Activated naive CD8-positive, alpha-beta T cell treated with anti-CD3 and anti-CD28 coated beads, Interleukin-2, amount 10 ng/mL, durations not matched to agents 7 days and 5 days (primary cell): ENCODE data around the gene FAM13B. TPM values are rescaled to one million over a fixed set of nuclear protein-coding genes. Genes with fewer than 3 reads are reported as not detected.
"Not testable (repeated sequence)": the region's sequence is repeated elsewhere in the genome, so short reads cannot be mapped to it uniquely, and the experiment has no call there.

Experiments
- ATAC-seq: fragments of 150-1000 bp; cut with Tn5 transposase; one replicate; pipeline ENCODE4 v1.10.0; 2021; ENCODE audit warnings: low read depth, moderate library complexity
- POLR2A ChIA-PET: fragments of 350-600 bp; sonication (Branson Sonifier 250); formaldehyde crosslinking; loops from one replicate; lab custom pipeline; 2021; ENCODE audit warnings: antibody characterized with exemption; lab: Charles Lee
- DNase-seq: peaks from one replicate; pipeline ENCODE4 v3.0.0; 2021
- H3K27ac Mint-ChIP-seq: one replicate; pipeline ENCODE4 v1.8.0; 2022; ENCODE audit warnings: mild to moderate bottlenecking, mixed read lengths
- H3K27me3 Mint-ChIP-seq: one replicate; pipeline ENCODE4 v1.8.0; 2022; ENCODE audit warnings: mild to moderate bottlenecking, moderate library complexity, mixed read lengths
- H3K36me3 Mint-ChIP-seq: one replicate; pipeline ENCODE4 v1.8.0; 2021; ENCODE audit warnings: mild to moderate bottlenecking, mixed read lengths
- H3K4me1 Mint-ChIP-seq: one replicate; pipeline ENCODE4 v1.8.0; 2021; ENCODE audit warnings: mixed read lengths
- H3K4me3 Mint-ChIP-seq: one replicate; pipeline ENCODE4 v1.8.0; 2022; ENCODE audit warnings: mild to moderate bottlenecking, moderate library complexity, mixed read lengths
- H3K9me3 Mint-ChIP-seq: one replicate; pipeline ENCODE4 v1.8.0; 2021; ENCODE audit warnings: mixed read lengths
- total RNA-seq, 2 experiments: library from RNA; stranded (reverse); gene quantifications; one replicate each; pipeline ENCODE4 v1.2.3, GENCODE V29; 2021

Gene FAM13B
- total RNA-seq, 2 experiments from 2014 or later, result 44.8 to 48.7 TPM

DNA sequence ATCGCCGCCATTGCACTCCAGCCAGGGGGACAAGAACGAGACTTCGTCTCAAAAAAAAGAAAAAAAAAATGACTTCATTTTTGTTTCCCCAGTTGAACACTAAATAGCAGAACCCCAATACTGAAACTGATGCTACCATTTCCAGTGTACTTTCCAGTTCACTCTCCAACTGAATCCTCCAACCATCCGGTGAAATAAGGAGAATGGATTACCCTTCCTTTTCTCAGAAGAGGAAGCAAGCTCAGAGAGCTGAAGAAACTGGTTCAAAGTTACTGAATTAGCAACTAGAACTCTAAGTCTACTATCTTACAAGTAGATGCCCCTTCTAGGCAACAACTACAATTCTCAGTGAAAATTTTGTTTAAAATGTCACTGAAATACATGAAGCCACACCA, 3.9 kb downstream of the FAM13B start:
- Mint-ChIP-seq H3K9me3 (no peaks in the 10 kb centered on the region), H3K36me3 (peaks cover 34% of the 10 kb centered on the region), H3K4me3 (peak overlapping the region; percentile 59), H3K27me3 (no peaks in the 10 kb centered on the region), H3K4me1 (peaks cover 48% of the 10 kb centered on the region), H3K27ac (peak overlapping the region; percentile 24)
- no peak for DNase-seq
- no peak for ATAC-seq
- POLR2A ChIA-PET, result interaction anchor here (1.2 to 2.1 kb wide), 2 partner anchors 139 to 275 kb away, joined by 3 to 6 read pairs; partner anchors contain the start of genes HNRNPA0 and PKD2L2

DNA sequence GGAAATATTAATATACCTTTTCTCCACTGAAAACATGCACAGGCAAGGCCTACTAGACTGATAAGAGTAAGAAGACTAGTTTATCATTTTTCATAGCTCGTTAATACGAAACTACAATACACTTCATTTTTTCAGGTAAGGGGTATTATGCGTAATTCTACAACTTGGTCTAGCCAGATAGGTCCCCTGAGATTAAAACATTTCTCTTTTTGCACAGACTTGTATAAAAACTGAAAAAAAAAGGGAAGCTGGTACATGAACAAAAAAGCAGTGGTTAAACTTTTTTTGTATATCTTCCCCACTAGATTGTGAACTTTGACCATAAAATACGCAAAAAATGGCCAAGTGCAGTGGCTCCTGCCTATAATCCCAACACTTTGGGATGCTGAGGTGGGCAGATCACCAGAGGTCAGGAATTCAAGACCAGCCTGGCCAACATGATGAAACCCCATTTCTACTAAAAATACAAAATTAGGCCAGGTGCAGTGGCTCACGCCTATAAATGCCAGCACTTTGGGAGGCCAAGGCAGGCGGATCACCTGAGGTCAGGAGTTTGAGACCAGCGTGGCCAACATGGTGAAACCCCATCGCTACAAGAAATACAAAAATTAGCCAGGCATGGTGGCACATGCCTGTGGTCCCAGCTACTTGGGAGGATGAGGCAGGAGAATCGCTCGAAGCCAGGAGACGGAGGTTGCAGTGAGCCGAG, 4.5 kb downstream of the FAM13B start:
- Mint-ChIP-seq H3K4me3 (peak overlapping the region; percentile 59), H3K36me3 (peaks cover 34% of the 10 kb centered on the region), H3K4me1 (peaks cover 44% of the 10 kb centered on the region)
- H3K9me3 Mint-ChIP-seq, DNase-seq, H3K27ac Mint-ChIP-seq, H3K27me3 Mint-ChIP-seq, POLR2A ChIA-PET, ATAC-seq: not testable (repeated sequence)

- H3K27me3 Mint-ChIP-seq, DNase-seq, H3K4me3 Mint-ChIP-seq, H3K27ac Mint-ChIP-seq, H3K9me3 Mint-ChIP-seq, ATAC-seq: not testable (repeated sequence)
- Mint-ChIP-seq H3K36me3 (peaks cover 33% of the 10 kb centered on the region), H3K4me1 (peaks cover 52% of the 10 kb centered on the region)
- POLR2A ChIA-PET, result interaction anchor here (1.0 kb wide), 1 partner anchor 12 kb away, joined by 4 read pairs; no protein-coding TSS in a partner anchor
These were observed 6.1 kb downstream of the FAM13B start for GRCh38 chr5:138026793-138027192.

GRCh38 chr5:138025285-138025684, 7.6 kb downstream of the FAM13B start:
- Mint-ChIP-seq H3K4me3 (no peak overlapping the region), H3K27me3 (no peaks in the 10 kb centered on the region), H3K36me3 (peaks cover 23% of the 10 kb centered on the region), H3K4me1 (peaks cover 41% of the 10 kb centered on the region), H3K9me3 (no peaks in the 10 kb centered on the region), H3K27ac (no peak overlapping the region)
- POLR2A ChIA-PET, result no interaction called here
- no peak for DNase-seq
- no peak for ATAC-seq

DNA sequence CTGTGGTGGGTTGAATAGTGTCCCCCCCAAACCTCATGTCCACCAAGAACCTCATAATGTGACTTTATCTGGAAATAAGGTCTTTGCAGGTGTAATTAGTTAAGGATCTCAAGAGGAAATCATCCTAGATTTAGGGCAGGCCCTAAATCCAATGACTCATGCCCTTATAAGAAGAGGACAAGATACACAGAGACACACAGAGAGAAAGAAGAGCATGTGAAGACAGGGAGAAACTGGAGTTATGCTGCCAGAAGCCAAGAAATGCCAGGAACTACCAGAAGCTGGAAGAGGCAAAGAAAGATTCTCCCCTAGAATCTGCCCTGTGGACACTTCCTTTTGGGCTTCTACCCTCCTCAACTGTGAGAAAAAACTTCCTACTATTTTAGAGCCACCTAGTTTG, 8.8 kb downstream of the FAM13B start:
- Mint-ChIP-seq H3K27ac (peak overlapping the region; percentile 2), H3K9me3 (no peaks in the 10 kb centered on the region), H3K36me3 (peaks cover 23% of the 10 kb centered on the region), H3K4me1 (peaks cover 32% of the 10 kb centered on the region), H3K27me3 (no peaks in the 10 kb centered on the region), H3K4me3 (no peak overlapping the region)
- POLR2A ChIA-PET, result no interaction called here
- DNase-seq (no peak), ATAC-seq (no peak)

DNA sequence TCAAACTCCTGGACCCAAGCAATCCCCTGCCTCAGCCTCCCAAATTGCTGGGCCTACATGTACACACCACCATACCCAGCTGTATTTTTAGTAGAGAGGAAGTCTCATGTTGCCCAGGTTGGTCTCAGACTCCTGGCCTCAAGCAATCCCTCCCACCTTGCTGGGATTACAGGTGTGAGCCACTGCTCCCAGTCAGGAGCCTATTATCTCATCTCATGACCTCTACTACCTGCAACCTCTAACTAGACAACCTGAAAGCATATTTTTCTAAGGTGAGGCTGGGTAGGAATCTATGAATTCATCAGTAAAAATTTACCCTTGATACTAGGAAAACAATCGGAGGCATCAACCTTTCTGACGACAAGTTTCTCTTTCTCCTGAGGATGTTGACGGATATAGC, 10.0 kb downstream of the FAM13B start:
- no peak for DNase-seq
- Mint-ChIP-seq H3K27ac (no peak overlapping the region), H3K36me3 (peaks cover 31% of the 10 kb centered on the region), H3K27me3 (no peaks in the 10 kb centered on the region), H3K9me3 (no peaks in the 10 kb centered on the region), H3K4me1 (peaks cover 29% of the 10 kb centered on the region), H3K4me3 (no peak overlapping the region)
- no peak for ATAC-seq
- POLR2A ChIA-PET, result no interaction called here

- Mint-ChIP-seq H3K9me3 (no peaks in the 10 kb centered on the region), H3K27me3 (no peaks in the 10 kb centered on the region), H3K4me1 (peaks cover 27% of the 10 kb centered on the region), H3K4me3 (no peak overlapping the region), H3K27ac (no peak overlapping the region), H3K36me3 (peaks cover 25% of the 10 kb centered on the region)
- POLR2A ChIA-PET, result no interaction called here
- no peak for ATAC-seq
- no peak for DNase-seq
These were observed 11.1 kb downstream of the FAM13B start for GRCh38 chr5:138021771-138022170.

- peaks cover 16% of the 10 kb centered on the region for H3K4me1 Mint-ChIP-seq
- H3K27me3 Mint-ChIP-seq, result no peaks in the 10 kb centered on the region
- POLR2A ChIA-PET, result interaction anchor here (0.7 kb wide), 1 partner anchor 205 kb away, joined by 3 read pairs; no protein-coding TSS in a partner anchor
- ATAC-seq (no peak), DNase-seq (no peak)
- peaks cover 30% of the 10 kb centered on the region for H3K36me3 Mint-ChIP-seq
- no peak overlapping the region for H3K4me3 Mint-ChIP-seq
- H3K9me3 Mint-ChIP-seq, result no peaks in the 10 kb centered on the region
- no peak overlapping the region for H3K27ac Mint-ChIP-seq
These were observed 14.0 kb downstream of the FAM13B start for GRCh38 chr5:138018849-138019248.

DNA sequence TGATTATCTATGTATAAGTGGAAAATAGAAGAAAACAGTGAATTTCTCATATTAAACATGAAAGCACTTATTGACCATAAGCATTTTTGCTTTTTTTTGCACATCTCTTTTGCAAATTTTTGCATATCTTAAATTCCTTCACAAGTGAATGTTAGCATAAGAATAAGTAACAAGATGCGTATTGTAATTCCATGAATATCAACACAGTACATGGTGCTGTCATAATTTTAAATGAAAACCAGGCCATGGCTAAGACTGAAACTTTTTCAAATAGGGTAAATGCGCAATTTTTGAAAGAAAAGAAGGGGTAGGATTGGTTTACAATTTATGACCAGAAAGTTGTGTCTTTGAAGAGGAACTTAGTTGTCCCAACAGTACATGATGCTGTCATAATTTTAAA, 17.0 kb downstream of the FAM13B start:
- Mint-ChIP-seq H3K27ac (no peak overlapping the region), H3K36me3 (peaks cover 32% of the 10 kb centered on the region), H3K27me3 (no peaks in the 10 kb centered on the region), H3K4me3 (no peak overlapping the region), H3K4me1 (peaks cover 10% of the 10 kb centered on the region), H3K9me3 (no peaks in the 10 kb centered on the region)
- DNase-seq, result no peak
- ATAC-seq, result no peak
- POLR2A ChIA-PET, result no interaction called here

GRCh38 chr5:138011991-138012390, 20.9 kb downstream of the FAM13B start:
- Mint-ChIP-seq H3K36me3 (peaks cover 31% of the 10 kb centered on the region), H3K27ac (no peak overlapping the region), H3K4me1 (peaks cover 10% of the 10 kb centered on the region), H3K9me3 (no peaks in the 10 kb centered on the region), H3K27me3 (no peaks in the 10 kb centered on the region), H3K4me3 (no peak overlapping the region)
- ATAC-seq (no peak), DNase-seq (no peak)
- POLR2A ChIA-PET, result no interaction called here

DNA sequence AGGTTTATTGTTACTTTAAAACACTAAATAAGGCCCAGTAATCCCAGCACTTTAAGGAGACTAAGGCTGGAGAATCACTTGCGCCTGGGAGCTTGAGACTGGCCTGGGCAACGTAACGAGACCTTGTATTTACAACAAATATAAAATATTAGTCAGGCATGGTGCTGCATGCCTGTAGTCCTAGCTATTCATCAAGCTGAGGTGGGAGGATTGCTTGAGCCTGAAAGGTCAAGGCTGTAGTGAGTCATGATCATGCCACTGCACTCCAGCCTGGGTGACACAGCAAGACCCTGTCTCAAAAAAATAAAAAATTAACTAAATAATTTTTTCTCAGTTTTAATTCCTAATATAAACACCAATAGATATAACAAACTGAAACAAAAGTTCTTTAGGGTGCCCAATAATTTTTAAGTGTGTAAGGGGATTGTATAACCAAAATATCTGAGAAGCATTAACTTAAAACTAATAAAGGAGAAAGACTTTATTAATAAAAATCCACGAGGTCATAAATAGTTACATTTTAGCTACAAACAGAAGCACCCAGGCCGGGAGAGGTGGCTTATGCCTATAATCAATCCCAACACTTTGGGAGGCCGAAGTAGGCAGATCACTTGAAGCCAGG, 32.7 kb downstream of the FAM13B start:
- Mint-ChIP-seq H3K4me1 (peaks cover 27% of the 10 kb centered on the region), H3K9me3 (peaks cover 13% of the 10 kb centered on the region), H3K36me3 (peaks cover 58% of the 10 kb centered on the region), H3K4me3 (no peak overlapping the region), H3K27ac (no peak overlapping the region), H3K27me3 (no peaks in the 10 kb centered on the region)
- ATAC-seq, result no peak
- DNase-seq, result no peak
- POLR2A ChIA-PET, result no interaction called here

DNA sequence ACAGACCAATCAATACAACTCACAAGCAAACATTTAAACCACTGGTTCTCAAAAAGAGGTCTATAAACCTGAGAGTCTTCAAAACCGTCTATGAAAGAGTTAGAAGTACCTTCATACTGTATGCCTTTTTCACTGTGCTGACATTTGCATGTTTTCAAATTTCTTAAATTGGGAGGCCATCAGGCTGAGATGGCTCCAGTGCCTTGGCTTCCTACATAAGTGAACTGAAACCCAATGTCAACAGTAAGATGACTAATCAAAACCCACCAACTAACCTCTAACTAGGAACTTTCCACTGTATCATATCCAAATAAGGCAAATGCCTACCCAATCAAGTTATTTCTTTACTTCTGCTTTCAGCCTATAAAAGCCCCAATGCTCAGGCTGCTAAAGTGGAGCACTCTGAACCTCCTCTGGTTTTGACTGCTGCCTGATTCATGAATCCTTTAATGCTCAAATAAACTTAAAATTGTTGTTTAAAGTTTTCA, 35.1 kb downstream of the FAM13B start:
- Mint-ChIP-seq H3K4me1 (peaks cover 24% of the 10 kb centered on the region), H3K9me3 (peaks cover 13% of the 10 kb centered on the region), H3K27ac (no peak overlapping the region), H3K4me3 (no peak overlapping the region), H3K27me3 (no peaks in the 10 kb centered on the region), H3K36me3 (peaks cover 53% of the 10 kb centered on the region)
- DNase-seq, result no peak
- ATAC-seq, result peak; percentile 77
- POLR2A ChIA-PET, result no interaction called here

GRCh38 chr5:137995749-137996128, 37.1 kb downstream of the FAM13B start:
- peaks cover 25% of the 10 kb centered on the region for H3K4me1 Mint-ChIP-seq
- peaks cover 12% of the 10 kb centered on the region for H3K9me3 Mint-ChIP-seq
- H3K27me3 Mint-ChIP-seq, result no peaks in the 10 kb centered on the region
- DNase-seq (no peak), ATAC-seq (no peak)
- no peak overlapping the region for H3K4me3 Mint-ChIP-seq
- POLR2A ChIA-PET, result no interaction called here
- peaks cover 42% of the 10 kb centered on the region for H3K36me3 Mint-ChIP-seq
- H3K27ac Mint-ChIP-seq, result no peak overlapping the region
